Thoracic aorta (tissue), 2 donors: ENCODE results near the gene PSG5. TPM values are rescaled to one million over a fixed set of nuclear protein-coding genes. Genes with fewer than 3 reads are reported as not detected.
"Not testable (repeated sequence)": the region's sequence is repeated elsewhere in the genome, so short reads cannot be mapped to it uniquely, and the experiment has no call there.

Experiments
- ATAC-seq: fragments of 150-250 bp; one replicate; pipeline ENCODE4 v1.8.0; 2017; ENCODE audit warnings: low read depth; ENCODE audit not compliant: insufficient number of reproducible peaks, low FRiP score
- DNase-seq: peaks from one replicate; pipeline ENCODE4 v3.0.0-alpha.2; 2020; ENCODE audit warnings: low spot score
- H3K27ac ChIP-seq, 2 donors: fragments of 200-600 bp; sonication (generic); 1 replicate in 1 of 2; 2 replicates in 1 of 2; pipeline ENCODE4 v1.5.1; 2016; ENCODE audit warnings: mild to moderate bottlenecking in 2 of 2, moderate library complexity in 2 of 2
- H3K27me3 ChIP-seq: fragments of 200-600 bp; sonication (generic); replicated peaks from 2 replicates; pipeline ENCODE4 v1.6.0; 2016; ENCODE audit warnings: mild to moderate bottlenecking; ENCODE audit not compliant: insufficient read depth
- H3K36me3 ChIP-seq: fragments of 200-600 bp; sonication (generic); one replicate; pipeline ENCODE4 v1.5.1; 2016
- H3K4me1 ChIP-seq, 2 donors: fragments of 200-600 bp; sonication (generic); 1 replicate in 1 of 2; 2 replicates in 1 of 2; pipeline versions ENCODE4 v1.5.1 to v1.6.0; 2016; ENCODE audit warnings: low read depth in 2 of 2, mild to moderate bottlenecking in 1 of 2; ENCODE audit not compliant: control insufficient read depth in 1 of 2
- H3K4me3 ChIP-seq: fragments of 200-600 bp; sonication (generic); 2 replicates; pipeline ENCODE4 v1.5.1; 2016; ENCODE audit warnings: mild to moderate bottlenecking
- H3K9me3 ChIP-seq: fragments of 200-600 bp; sonication (generic); 2 replicates; pipeline ENCODE4 v1.5.1; 2016
- total RNA-seq, 2 donors: library from RNA; depleted of rRNA; stranded (reverse); fragments of >200 nt; gene quantifications; one replicate each; pipeline versions ENCODE4 v1.1.0 to v1.2.3, GENCODE V29; 2016
- TF ChIP-seq, protein P1 (sequence below): fragments of 200-600 bp; sonication (generic); IDR thresholded peaks from one replicate; pipeline ENCODE4 v1.5.1; 2019; ENCODE audit warnings: antibody characterized with exemption

PSG5 gene
- total RNA-seq, 2 donors from 2014 or later: not detected

DNA sequence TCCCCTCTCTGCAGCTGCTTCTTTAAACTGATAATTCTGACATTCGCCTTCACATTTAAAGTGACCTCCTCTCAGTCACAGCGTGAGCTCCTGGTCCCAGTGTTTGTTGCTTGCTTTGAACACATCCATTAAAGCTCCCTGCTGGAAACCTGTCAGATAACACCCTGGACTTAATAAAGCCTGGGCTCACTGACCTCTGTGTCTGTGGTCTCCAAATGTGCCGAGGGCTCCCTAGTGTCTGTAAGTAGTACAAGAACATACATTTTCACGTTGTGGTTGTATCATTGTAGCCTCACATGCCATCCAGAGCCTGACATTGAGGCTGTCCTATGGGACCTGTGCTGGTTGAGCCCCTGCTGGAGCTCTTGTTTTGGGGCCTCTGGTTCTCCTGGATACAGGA, 21.7 kb upstream of the PSG5 start:
- no peaks in the 10 kb centered on the region for H3K36me3 ChIP-seq
- H3K27me3 ChIP-seq: no peaks in the 10 kb centered on the region
- H3K4me3 ChIP-seq: no peak overlapping the region
- H3K9me3 ChIP-seq: no peaks in the 10 kb centered on the region
- H3K4me1 ChIP-seq: no peaks in the 10 kb centered on the region
- TF ChIP-seq, protein P1, sequence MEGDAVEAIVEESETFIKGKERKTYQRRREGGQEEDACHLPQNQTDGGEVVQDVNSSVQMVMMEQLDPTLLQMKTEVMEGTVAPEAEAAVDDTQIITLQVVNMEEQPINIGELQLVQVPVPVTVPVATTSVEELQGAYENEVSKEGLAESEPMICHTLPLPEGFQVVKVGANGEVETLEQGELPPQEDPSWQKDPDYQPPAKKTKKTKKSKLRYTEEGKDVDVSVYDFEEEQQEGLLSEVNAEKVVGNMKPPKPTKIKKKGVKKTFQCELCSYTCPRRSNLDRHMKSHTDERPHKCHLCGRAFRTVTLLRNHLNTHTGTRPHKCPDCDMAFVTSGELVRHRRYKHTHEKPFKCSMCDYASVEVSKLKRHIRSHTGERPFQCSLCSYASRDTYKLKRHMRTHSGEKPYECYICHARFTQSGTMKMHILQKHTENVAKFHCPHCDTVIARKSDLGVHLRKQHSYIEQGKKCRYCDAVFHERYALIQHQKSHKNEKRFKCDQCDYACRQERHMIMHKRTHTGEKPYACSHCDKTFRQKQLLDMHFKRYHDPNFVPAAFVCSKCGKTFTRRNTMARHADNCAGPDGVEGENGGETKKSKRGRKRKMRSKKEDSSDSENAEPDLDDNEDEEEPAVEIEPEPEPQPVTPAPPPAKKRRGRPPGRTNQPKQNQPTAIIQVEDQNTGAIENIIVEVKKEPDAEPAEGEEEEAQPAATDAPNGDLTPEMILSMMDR: no peak
- ATAC-seq: no peak
- no peak overlapping the region for H3K27ac ChIP-seq
- no peak for DNase-seq

DNA sequence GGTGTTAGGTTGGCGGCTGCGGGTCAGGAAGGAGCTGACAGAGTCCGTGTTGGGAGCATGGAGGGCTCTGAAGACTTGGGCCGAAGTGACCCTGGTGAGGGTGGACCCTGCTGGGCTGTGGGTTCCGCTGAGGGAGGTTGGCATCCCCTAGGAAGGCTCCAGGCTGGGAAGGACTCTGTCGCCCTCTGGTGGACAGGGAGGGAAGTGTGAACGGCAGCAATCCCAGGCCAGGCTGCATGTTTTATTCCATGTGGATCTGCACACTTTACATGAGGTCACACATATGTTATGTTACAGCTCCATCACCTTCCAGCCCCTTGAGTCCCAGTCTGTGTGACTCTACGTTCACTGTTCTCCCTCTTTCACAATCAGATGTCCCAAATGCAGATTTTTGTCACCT, 20.8 kb upstream of the PSG5 start:
- H3K27me3 ChIP-seq, H3K27ac ChIP-seq, H3K4me1 ChIP-seq, DNase-seq, H3K36me3 ChIP-seq, H3K4me3 ChIP-seq, ATAC-seq, H3K9me3 ChIP-seq: not testable (repeated sequence)

DNA sequence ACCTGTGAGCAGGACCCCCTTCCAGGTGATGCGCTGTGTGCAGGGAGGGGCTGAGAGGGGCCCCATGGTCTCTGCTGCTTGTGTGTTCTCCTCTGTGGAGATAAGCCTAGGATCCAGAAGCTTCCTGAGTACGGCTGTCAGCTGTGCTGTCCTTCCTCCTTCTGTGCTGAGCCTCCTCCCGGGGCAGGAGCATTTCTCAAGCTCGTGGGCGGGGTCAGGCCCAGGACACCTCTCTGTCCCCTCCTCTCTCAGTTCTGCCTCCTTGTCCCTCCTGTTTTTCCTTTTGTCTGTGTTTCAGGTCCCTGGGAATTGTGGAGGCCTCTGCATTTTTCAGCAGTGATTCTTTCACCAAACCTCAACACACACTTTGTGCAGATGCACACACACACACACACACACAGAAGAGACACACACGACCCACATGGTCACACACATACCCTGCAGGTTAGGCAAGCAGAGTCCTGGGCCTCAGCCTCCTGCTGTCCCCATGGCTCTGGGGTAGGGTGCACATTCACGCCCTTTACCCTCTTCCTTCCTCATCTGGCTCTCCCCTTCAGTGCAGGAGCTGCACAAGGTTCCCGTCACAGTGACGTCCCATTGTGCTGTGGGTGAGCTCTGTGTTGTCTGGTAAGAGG, 19.3 kb upstream of the PSG5 start, which contains the start of gene PSG4:
Gene PSG4 (minus strand): TSS at position 168 of the 635 bp plus-strand sequence. CDS start 102 bp downstream, at position 66.
- H3K4me3 ChIP-seq, H3K36me3 ChIP-seq, H3K27ac ChIP-seq, ATAC-seq, DNase-seq, H3K27me3 ChIP-seq, H3K4me1 ChIP-seq, H3K9me3 ChIP-seq: not testable (repeated sequence)

DNA sequence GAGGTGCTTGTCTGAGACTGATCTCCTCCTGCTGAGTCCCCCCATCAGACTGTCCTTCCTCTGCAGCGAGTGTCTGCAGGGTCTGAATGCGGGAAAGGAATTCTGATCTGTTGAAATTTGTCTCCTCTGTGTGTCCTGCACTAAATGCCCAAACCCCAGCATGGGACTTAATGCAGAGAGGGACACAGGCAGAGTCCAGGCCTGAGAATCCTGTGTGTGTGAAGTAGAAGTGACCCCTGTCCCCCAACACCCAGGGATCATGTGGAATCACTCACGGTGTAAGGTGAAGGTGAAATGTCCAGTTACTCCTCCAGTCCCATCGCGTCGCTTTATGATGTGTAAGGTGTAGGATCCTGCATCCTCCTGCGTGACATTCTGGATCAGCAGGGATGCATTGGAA, 17.3 kb upstream of the PSG5 start:
- ATAC-seq, DNase-seq, H3K4me1 ChIP-seq, H3K4me3 ChIP-seq, H3K36me3 ChIP-seq, H3K27me3 ChIP-seq, H3K27ac ChIP-seq, H3K9me3 ChIP-seq: not testable (repeated sequence)

DNA sequence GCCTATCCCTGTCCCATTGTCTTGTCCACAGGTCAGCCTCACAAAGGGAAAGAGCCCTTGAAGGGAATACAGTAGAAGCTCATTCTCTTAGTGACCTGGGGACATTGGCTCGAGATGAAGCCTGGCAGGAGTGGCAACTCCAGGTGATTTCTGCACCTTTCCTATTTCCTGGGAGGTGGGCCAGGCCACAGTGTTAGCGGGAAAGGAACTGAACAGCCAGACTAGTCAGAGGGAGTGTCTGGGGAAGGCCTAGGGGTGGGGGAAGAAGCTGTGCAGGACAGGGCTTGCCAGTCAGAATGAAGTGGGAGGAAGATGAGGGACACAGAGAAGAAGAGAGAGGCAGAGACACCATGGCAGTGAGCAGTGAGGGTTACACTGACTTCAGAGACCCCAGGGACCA, 15.6 kb upstream of the PSG5 start:
- ATAC-seq, H3K27ac ChIP-seq, H3K4me3 ChIP-seq, H3K27me3 ChIP-seq, DNase-seq, H3K4me1 ChIP-seq, H3K36me3 ChIP-seq, H3K9me3 ChIP-seq: not testable (repeated sequence)

DNA sequence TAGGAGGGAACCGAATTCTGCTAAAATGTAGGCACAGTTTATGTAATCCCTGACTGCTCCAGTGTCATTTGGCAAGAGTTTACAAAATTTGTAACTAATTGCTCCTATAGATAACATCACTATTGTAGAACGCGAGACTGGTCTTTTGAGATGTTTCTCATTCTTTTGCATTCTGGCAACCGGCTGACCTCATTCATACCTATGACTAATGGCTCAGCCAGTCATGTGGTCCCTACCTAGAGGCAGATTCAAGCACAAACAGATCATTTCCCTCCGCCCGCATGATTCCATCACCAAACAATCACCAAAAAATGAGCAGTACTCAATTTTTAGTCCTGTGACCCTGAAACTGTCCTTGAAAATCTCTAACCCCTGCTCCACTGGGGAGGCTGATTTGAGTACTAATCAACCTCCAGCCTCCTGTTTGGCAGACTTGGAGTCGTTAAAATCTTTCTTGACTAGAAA, 15.0 kb upstream of the PSG5 start:
- H3K9me3 ChIP-seq, H3K4me1 ChIP-seq, H3K4me3 ChIP-seq, DNase-seq, H3K36me3 ChIP-seq, H3K27me3 ChIP-seq, ATAC-seq, H3K27ac ChIP-seq: not testable (repeated sequence)

DNA sequence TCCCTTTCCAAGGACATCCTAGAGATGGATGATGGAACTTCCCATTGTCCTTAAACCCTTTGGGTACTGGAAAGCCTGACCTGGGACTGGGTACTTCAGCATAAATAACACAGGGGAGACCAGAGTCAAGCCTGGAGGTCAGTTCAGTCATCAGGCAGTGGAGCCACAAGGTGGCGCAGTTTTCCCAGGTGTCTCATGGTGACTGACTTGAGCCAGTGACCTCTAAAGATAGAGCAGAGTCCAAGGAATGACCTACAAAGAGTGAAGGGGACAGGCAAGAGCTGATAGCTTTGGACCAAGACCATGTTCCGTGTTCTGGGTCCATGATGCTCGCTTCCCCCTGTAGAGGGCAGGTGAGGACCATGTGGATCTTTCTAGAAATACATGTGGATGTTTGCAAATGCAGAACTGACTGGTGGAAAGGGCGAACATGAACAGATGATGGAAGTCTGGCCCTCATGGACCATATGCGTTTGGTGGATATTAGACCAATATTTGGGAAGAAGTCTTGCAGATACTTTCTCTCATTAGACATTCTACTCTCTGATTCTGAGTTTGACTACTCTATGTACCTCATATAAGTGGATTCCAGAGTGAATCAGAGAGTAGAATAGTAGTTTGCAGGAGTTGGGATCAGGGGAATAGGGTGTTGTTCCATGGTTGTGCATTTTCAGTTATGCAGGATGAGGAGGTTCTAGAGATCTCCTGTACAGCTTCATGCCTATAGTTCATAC, 12.5 kb upstream of the PSG5 start:
- DNase-seq, H3K27ac ChIP-seq, H3K27me3 ChIP-seq, H3K36me3 ChIP-seq, H3K9me3 ChIP-seq, H3K4me1 ChIP-seq, ATAC-seq, H3K4me3 ChIP-seq: not testable (repeated sequence)

DNA sequence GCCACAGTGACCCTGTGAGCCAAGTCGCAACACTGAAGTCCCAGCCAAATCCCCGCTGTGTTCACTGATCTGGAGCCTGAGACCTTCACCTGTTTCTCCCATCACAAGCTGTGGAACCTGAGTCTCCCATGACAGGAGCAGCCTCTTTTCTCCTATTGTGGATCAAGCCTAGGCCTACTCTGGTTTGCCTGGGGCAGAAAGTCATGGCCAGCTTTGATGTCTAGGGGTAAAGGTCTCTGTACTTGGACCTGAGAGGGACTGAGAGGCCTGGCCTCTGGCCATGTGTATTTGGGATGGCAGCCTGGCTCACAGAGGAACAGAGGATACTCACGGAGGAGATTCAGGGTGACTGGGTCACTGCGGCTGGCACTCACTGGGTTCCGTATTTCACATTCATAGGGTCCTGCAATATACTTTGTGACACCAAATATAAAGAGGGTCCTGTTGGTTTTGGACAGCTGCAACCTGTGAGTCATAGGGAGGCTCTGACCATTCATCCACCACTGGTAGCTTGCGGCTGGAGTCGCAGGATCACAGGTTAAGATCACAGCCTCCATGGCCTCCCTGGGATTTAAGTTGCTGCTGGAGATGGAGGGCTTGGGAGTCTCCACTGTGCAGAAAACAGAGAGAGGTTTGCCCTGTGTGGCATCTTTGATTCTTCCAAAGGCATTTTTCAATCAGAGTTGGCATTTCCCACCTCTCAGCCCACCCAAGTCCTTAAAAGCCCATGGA, 11.5 kb upstream of the PSG5 start:
- H3K4me1 ChIP-seq, H3K36me3 ChIP-seq, H3K9me3 ChIP-seq, H3K27ac ChIP-seq, H3K27me3 ChIP-seq, ATAC-seq, DNase-seq, H3K4me3 ChIP-seq: not testable (repeated sequence)

DNA sequence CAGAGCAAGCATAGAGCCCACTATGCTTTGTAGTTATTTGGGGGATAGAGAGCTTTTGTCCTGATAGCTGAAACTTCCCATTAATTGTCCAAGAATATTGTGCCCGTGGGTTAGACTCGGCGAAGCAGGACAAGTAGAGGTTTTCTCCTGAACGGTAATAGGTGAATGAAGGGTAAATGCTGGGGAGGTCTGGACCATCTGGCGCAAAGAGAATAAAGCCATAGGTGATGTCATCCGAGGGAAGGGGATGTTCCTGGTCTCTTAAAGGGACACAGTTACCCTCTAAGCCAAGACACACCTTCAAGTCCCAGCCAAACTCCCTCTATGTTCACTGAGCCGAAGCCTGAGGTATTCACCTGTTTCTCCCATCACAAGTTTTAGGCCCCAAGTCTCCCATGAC, 8.1 kb upstream of the PSG5 start:
- not testable (repeated sequence) for ATAC-seq, H3K4me1 ChIP-seq, H3K27me3 ChIP-seq, H3K9me3 ChIP-seq, DNase-seq, H3K27ac ChIP-seq, H3K36me3 ChIP-seq, H3K4me3 ChIP-seq

DNA sequence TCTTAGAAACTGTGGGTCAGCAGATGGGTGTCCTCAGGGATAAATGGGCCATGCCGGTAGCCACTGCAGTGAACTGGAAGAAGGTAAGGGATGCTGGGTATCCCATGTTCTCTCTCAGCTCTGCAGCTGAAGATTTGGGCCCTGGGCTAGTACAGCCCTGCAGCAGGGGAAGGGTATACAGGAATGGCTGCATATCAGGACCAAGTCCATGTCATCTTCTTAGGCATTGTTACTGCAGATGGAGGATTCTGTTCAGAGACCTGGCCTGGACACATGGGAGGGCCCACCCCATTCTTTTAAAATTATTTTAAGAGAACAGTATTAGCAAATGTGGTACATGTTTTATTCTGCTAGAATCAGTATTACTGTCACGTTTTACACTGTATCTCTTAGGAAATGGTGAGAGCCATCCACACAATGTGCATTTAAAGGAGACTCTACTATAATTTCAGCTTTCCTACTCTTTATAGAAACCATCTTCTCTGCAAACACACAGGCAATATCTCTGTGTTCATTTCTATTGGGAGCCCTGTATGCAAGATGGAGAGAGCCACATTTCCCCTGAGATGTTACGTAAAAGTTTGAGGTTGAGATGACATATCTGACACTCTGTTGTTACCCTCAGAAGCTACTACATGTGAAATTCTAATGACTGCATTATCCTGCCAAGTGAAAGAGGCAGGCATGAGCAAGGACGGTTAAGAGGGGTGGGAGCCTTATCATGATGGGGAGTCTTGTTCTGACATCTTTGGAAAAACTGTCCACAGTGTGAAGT, 6.2 kb upstream of the PSG5 start:
- not testable (repeated sequence) for H3K9me3 ChIP-seq, ATAC-seq, H3K4me3 ChIP-seq, H3K27ac ChIP-seq, H3K4me1 ChIP-seq, H3K27me3 ChIP-seq, DNase-seq, H3K36me3 ChIP-seq

DNA sequence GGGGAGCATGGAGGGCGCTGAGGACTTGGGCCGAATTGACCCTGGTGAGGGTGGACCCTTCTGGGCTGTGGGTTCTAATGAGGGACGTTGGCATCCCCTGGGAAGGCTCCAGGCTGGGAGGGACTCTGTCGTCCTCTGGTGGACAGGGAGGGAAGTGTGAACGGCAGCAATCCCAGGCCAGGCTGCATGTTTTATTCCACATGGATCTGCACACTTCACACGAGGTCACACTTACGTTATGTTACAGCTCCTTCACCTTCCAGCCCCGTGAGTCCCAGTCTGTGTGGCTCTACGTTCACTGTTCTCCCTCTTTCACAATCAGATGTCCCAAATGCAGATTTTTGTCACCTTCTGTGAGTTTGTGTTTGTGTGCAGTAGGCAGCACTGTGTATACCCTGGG, 1.8 kb upstream of the PSG5 start:
- H3K4me1 ChIP-seq, H3K36me3 ChIP-seq, ATAC-seq, H3K27me3 ChIP-seq, H3K9me3 ChIP-seq, H3K4me3 ChIP-seq, H3K27ac ChIP-seq, DNase-seq: not testable (repeated sequence)
